CD8-positive, alpha-beta memory T cell (primary cell): ENCODE data around the gene SLC35F2. TPM values are rescaled to one million over a fixed set of nuclear protein-coding genes. Genes with fewer than 3 reads are reported as not detected.
"Not testable (repeated sequence)": the region's sequence is repeated elsewhere in the genome, so short reads cannot be mapped to it uniquely, and the experiment has no call there.

ENCODE experiments used
- CTCF ChIA-PET: fragments of 350-600 bp; sonication (Branson Sonifier 250); formaldehyde crosslinking; loops from one replicate; lab custom pipeline; 2021; ENCODE audit warnings: antibody characterized with exemption; lab: Charles Lee
- POLR2A ChIA-PET: fragments of 350-600 bp; sonication (Branson Sonifier 250); formaldehyde crosslinking; loops from one replicate; lab custom pipeline; 2021; ENCODE audit warnings: antibody characterized with exemption; lab: Charles Lee
- DNase-seq, 5 donors: peaks; one replicate each; pipeline versions ENCODE4 v3.0.0 to v3.0.0-alpha.2; 2020 to 2022; ENCODE audit warnings: mixed read lengths in 1 of 5
- H3K27ac ChIP-seq: one replicate; pipeline ENCODE4 v1.7.0; 2013; ENCODE audit warnings: low read depth, mild to moderate bottlenecking, low read length, moderate library complexity
- H3K27me3 ChIP-seq: 2 replicates; pipeline ENCODE4 v1.7.0; 2013; ENCODE audit warnings: low read length, mild to moderate bottlenecking; ENCODE audit not compliant: insufficient read depth, poor library complexity, severe bottlenecking
- H3K36me3 ChIP-seq: 2 replicates; pipeline ENCODE4 v1.7.0; 2013; ENCODE audit warnings: mild to moderate bottlenecking, low read length, moderate library complexity; ENCODE audit not compliant: insufficient read depth
- H3K4me1 ChIP-seq: 2 replicates; pipeline ENCODE4 v1.7.0; 2013; ENCODE audit warnings: mild to moderate bottlenecking, low read length, moderate library complexity; ENCODE audit not compliant: insufficient read depth
- H3K4me3 ChIP-seq: 2 replicates; pipeline ENCODE4 v1.7.0; 2013; ENCODE audit warnings: mild to moderate bottlenecking, low read length
- H3K9me3 ChIP-seq: 2 replicates; pipeline ENCODE4 v1.7.0; 2013; ENCODE audit warnings: mild to moderate bottlenecking, low read length
- H3K27ac Mint-ChIP-seq, 8 donors: one replicate each; pipeline ENCODE4 v1.8.0; 2020 to 2021; ENCODE audit warnings: mixed read lengths in 8 of 8, mild to moderate bottlenecking in 6 of 8, inconsistent platforms in 3 of 8, moderate library complexity in 3 of 8
- H3K27me3 Mint-ChIP-seq, 2 donors: one replicate each; pipeline ENCODE4 v1.8.0; 2020 to 2021; ENCODE audit warnings: mixed read lengths in 2 of 2, mild to moderate bottlenecking in 1 of 2, moderate library complexity in 1 of 2
- H3K36me3 Mint-ChIP-seq, 3 donors: one replicate each; pipeline ENCODE4 v1.8.0; 2020 to 2021; ENCODE audit warnings: mixed read lengths in 3 of 3, inconsistent platforms in 1 of 3, mild to moderate bottlenecking in 1 of 3
- H3K4me1 Mint-ChIP-seq, 3 donors: one replicate each; pipeline ENCODE4 v1.8.0; 2020 to 2021; ENCODE audit warnings: mixed read lengths in 3 of 3, inconsistent platforms in 1 of 3, mild to moderate bottlenecking in 1 of 3
- H3K4me3 Mint-ChIP-seq, 7 donors: one replicate each; pipeline ENCODE4 v1.8.0; 2020 to 2021; ENCODE audit warnings: mixed read lengths in 7 of 7, mild to moderate bottlenecking in 6 of 7, moderate library complexity in 4 of 7, inconsistent platforms in 2 of 7
- H3K9me3 Mint-ChIP-seq, 5 donors: one replicate each; pipeline ENCODE4 v1.8.0; 2020 to 2022; ENCODE audit warnings: mixed read lengths in 5 of 5, mild to moderate bottlenecking in 3 of 5, moderate library complexity in 2 of 5, inconsistent platforms in 1 of 5
- polyA plus RNA-seq: library from polyadenylated mRNA; unstranded; fragments of 300-500 nt; fragmentation: Illumina TruSeq; gene quantifications from one replicate; pipeline ENCODE4 v1.2.3, GENCODE V29; 2021
- total RNA-seq, 2 experiments: library from RNA; stranded (reverse); gene quantifications; one replicate each; pipeline ENCODE4 v1.2.3, GENCODE V29; 2021

The SLC35F2 gene
- total and polyA plus RNA-seq, 3 experiments from 2014 or later = 11.6 to 34.5 (median 32.0) TPM

DNA sequence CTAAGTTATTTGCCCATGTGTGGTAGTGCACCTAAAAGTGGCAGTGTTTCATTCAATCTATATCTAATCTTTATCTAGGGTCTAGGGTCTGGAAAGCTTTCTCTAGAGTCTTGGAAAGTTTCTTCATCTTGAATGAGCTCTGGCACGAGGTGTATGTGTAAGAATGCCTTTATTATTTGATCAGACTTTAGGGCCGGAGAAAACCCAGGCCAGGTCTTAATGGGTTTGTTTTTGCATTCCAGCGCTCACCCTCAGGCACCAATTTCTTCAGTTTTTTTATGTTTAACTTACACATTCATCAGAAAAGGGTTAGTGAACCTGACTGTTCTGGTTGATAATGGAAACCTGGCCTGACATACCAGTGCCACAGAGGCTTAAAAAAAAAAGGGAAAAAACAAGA, 78.5 kb downstream of the SLC35F2 start:
- no peaks in the 10 kb centered on the region for H3K36me3 ChIP-seq
- CTCF ChIA-PET = no interaction called here
- POLR2A ChIA-PET = no interaction called here
- Mint-ChIP-seq H3K4me1 (no peaks in the 10 kb centered on the region), H3K27me3 (peaks cover 3 to 23% of the 10 kb centered on the region in 2 donors), H3K4me3 (no peak overlapping the region), H3K27ac (no peak overlapping the region), H3K36me3 (no peaks in the 10 kb centered on the region), H3K9me3 (no peaks in the 10 kb centered on the region)
- H3K4me1 ChIP-seq = no peaks in the 10 kb centered on the region
- no peaks in the 10 kb centered on the region for H3K9me3 ChIP-seq
- H3K27me3 ChIP-seq = no peaks in the 10 kb centered on the region
- DNase-seq = no peak
- no peak overlapping the region for H3K27ac ChIP-seq
- no peak overlapping the region for H3K4me3 ChIP-seq

DNA sequence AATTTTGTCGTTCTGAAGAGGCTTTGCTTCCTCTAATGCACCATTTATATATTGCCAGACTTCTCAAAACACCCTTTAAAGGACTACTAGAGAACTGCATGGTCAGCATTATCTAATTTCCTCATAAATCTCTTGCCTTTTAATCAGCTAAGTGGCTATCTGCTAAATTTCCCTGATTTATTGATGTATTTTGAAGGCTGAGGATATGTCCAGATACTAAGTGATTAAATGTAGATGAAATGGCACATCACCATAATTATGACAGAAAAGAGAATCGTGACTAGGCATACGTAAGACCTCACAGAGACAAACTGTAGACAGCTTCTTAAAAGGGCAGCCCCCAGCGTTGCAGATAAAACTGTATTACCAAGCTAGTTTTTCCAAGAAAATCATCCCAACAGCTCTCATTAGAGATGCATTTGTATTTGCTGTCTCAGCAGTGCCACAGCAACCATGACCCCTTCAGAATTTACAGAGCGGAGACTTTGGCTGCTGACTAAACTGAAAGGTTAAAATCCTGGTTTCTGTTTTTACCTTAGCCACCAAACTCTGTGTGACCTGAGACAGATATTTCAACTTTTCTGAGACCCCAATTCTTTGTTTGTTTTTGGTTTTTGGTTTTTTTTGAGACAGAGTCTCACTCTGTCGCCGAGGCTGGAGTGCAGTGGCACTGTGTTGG, 79.6 kb downstream of the SLC35F2 start:
- no peak overlapping the region for H3K27ac ChIP-seq
- no peaks in the 10 kb centered on the region for H3K9me3 ChIP-seq
- no peaks in the 10 kb centered on the region for H3K27me3 ChIP-seq
- ChIA-PET POLR2A (no interaction called here), CTCF (no interaction called here)
- no peak overlapping the region for H3K4me3 Mint-ChIP-seq
- no peaks in the 10 kb centered on the region for H3K9me3 Mint-ChIP-seq
- no peak overlapping the region for H3K4me3 ChIP-seq
- H3K4me1 ChIP-seq = no peaks in the 10 kb centered on the region
- H3K27ac Mint-ChIP-seq = no peak overlapping the region
- DNase-seq = no peak
- H3K4me1 Mint-ChIP-seq = no peaks in the 10 kb centered on the region
- H3K36me3 Mint-ChIP-seq = no peaks in the 10 kb centered on the region
- H3K27me3 Mint-ChIP-seq = peaks cover 3 to 19% of the 10 kb centered on the region in 2 donors
- H3K36me3 ChIP-seq = no peaks in the 10 kb centered on the region

DNA sequence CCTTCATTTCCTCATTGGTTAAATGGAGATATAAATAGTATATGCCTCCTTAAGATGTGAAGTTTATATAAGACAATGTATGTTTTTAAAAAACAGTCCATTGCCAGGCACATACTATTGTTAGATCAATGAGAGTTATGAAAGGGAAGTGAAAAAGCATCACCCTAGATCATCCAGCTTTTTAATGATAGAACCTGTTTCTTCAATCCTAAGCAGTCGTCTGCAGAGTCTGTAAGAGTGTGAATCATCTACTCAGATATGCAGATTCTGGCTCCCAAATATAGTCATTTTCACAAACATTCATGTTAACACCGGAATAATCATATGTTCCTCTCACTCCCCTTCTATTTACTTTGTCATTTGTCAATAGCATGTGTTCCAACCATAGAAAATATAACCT, 81.5 kb downstream of the SLC35F2 start:
- Mint-ChIP-seq H3K4me1 (no peaks in the 10 kb centered on the region), H3K27ac (no peak overlapping the region), H3K36me3 (no peaks in the 10 kb centered on the region), H3K4me3 (no peak overlapping the region), H3K27me3 (peaks cover 0 to 15% of the 10 kb centered on the region in 2 donors), H3K9me3 (no peaks in the 10 kb centered on the region)
- no peaks in the 10 kb centered on the region for H3K4me1 ChIP-seq
- H3K27me3 ChIP-seq = no peaks in the 10 kb centered on the region
- no peak for DNase-seq
- no peak overlapping the region for H3K27ac ChIP-seq
- CTCF ChIA-PET = no interaction called here
- no peaks in the 10 kb centered on the region for H3K9me3 ChIP-seq
- H3K36me3 ChIP-seq = no peaks in the 10 kb centered on the region
- H3K4me3 ChIP-seq = no peak overlapping the region
- POLR2A ChIA-PET = interaction anchor here (0.6 kb wide), 1 partner anchor 173 kb away, joined by 7 read pairs; no protein-coding TSS in a partner anchor

DNA sequence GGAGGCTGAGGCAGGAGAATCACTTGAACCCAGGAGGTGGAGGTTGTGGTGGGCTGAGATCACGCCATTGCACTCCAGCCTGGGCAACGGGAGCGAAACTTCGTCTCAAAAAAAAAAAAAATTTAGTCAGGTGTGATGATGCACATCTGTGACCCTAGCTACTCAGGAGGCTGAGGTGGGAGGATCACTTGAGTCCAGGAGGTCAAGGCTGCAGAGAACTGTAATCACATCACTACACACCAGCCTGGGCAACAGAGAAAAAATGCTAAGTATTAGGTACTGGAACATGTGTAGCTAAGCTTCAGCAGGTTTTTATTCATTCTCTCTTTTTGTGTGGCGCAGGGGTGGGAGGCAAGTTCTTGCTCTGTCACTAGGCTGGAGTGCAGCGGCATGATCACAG, 82.5 kb downstream of the SLC35F2 start:
- Mint-ChIP-seq H3K27me3 (peaks cover 0 to 14% of the 10 kb centered on the region in 2 donors), H3K4me3 (no peak overlapping the region), H3K36me3 (no peaks in the 10 kb centered on the region), H3K9me3 (no peaks in the 10 kb centered on the region), H3K27ac (no peak overlapping the region), H3K4me1 (no peaks in the 10 kb centered on the region)
- H3K9me3 ChIP-seq = no peaks in the 10 kb centered on the region
- ChIA-PET POLR2A (no interaction called here), CTCF (no interaction called here)
- H3K27ac ChIP-seq = no peak overlapping the region
- no peaks in the 10 kb centered on the region for H3K4me1 ChIP-seq
- no peaks in the 10 kb centered on the region for H3K36me3 ChIP-seq
- H3K4me3 ChIP-seq = no peak overlapping the region
- no peak for DNase-seq
- no peaks in the 10 kb centered on the region for H3K27me3 ChIP-seq

DNA sequence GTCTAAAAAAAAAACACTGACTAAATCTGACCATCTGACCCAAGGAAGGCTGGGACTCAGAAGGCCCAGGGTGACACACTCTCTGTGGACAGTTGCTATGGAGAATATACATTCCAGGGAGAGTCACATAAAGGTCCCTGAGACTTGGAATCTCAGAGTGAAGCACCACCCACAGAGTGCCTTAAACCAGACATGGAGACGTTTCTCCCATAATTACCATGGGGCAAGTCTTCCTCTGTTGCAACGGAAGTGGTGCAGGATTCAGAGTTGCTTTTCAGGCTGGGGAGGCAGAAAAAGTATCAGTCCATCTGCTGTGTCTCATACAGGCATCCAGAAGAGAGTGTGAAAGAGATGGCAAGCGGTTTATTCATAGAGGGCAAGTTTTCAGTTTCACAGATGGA, 88.0 kb downstream of the SLC35F2 start:
- peaks cover 4 to 22% of the 10 kb centered on the region in 2 donors for H3K27me3 Mint-ChIP-seq
- H3K27ac ChIP-seq = no peak overlapping the region
- H3K9me3 ChIP-seq = no peaks in the 10 kb centered on the region
- H3K9me3 Mint-ChIP-seq = no peaks in the 10 kb centered on the region
- no peaks in the 10 kb centered on the region for H3K36me3 ChIP-seq
- H3K4me3 ChIP-seq = no peak overlapping the region
- no peak overlapping the region for H3K27ac Mint-ChIP-seq
- H3K27me3 ChIP-seq = no peaks in the 10 kb centered on the region
- H3K36me3 Mint-ChIP-seq = no peaks in the 10 kb centered on the region
- H3K4me1 ChIP-seq = no peaks in the 10 kb centered on the region
- no peaks in the 10 kb centered on the region for H3K4me1 Mint-ChIP-seq
- POLR2A ChIA-PET = no interaction called here
- no peak overlapping the region for H3K4me3 Mint-ChIP-seq
- no peak for DNase-seq
- CTCF ChIA-PET = interaction anchor here (0.6 to 1.5 kb wide), 4 partner anchors 10 to 207 kb away, joined by 3 to 6 read pairs (median 4); no protein-coding TSS in a partner anchor

DNA sequence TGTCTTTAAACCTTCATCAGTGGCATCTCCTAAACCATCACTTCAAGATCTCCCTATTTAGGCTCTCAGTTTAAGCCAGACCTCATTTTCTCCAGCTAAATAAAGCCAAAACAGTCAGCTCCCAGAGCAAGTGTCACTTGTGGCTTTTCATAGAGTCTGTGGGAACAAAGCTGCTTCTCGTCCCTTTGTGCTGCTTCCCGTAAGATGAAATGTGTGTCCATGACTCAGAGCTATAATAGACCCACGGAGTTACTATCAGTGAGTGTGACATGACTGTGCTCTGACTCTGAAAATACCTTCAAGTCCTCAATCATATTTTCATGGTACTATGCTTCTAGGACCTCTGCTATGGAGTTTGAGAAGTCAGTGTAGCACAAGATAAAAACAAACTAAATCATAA, 89.4 kb downstream of the SLC35F2 start:
- ChIA-PET CTCF (no interaction called here), POLR2A (no interaction called here)
- Histone ChIP-seq H3K9me3 (no peaks in the 10 kb centered on the region), H3K4me1 (no peaks in the 10 kb centered on the region), H3K27me3 (no peaks in the 10 kb centered on the region), H3K4me3 (no peak overlapping the region), H3K36me3 (no peaks in the 10 kb centered on the region), H3K27ac (no peak overlapping the region)
- no peak for DNase-seq
- Mint-ChIP-seq H3K4me3 (no peak overlapping the region), H3K4me1 (no peaks in the 10 kb centered on the region), H3K27ac (no peak overlapping the region), H3K36me3 (no peaks in the 10 kb centered on the region), H3K27me3 (peaks cover 7 to 30% of the 10 kb centered on the region in 2 donors), H3K9me3 (no peaks in the 10 kb centered on the region)

DNA sequence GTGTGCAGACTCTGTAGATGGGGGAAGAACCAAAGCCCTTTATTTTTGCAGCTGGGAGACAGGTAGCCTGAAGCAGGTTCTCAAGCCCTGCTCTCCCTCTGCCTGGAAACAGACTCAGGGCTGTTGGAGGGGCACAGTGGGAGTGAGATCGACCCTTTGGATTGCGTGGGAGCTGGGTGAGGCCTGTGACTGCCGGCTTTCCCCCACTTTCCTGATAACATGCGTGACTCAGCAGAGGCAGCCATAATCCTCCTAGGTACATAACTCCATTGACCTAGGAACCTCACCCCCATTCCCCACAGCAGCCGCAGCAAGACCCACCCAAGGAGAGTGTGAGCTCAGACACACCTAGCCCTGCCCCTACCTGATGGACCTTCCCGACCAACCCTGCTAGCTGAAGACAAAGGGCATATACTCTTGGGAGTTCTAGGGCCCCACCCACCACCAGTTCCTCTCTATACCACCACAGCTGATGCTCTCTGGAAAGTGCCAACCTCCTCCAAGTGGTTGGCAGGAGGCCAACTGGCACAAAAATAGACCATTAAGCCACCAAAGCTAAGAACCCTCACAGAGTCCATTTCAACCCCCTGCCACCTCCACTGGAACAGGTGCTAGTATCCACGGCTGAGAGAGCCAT, 99.8 kb downstream of the SLC35F2 start:
- H3K4me1 Mint-ChIP-seq, H3K9me3 Mint-ChIP-seq, H3K27ac ChIP-seq, H3K27ac Mint-ChIP-seq, H3K4me1 ChIP-seq, POLR2A ChIA-PET, H3K36me3 ChIP-seq, H3K9me3 ChIP-seq, DNase-seq, H3K27me3 ChIP-seq, H3K4me3 Mint-ChIP-seq, H3K4me3 ChIP-seq, H3K36me3 Mint-ChIP-seq: not testable (repeated sequence)
- H3K27me3 Mint-ChIP-seq = peaks cover 27 to 66% of the 10 kb centered on the region in 2 donors
- CTCF ChIA-PET = interaction anchor here (0.6 kb wide), 1 partner anchor 58 kb away, joined by 3 read pairs; no protein-coding TSS in a partner anchor

DNA sequence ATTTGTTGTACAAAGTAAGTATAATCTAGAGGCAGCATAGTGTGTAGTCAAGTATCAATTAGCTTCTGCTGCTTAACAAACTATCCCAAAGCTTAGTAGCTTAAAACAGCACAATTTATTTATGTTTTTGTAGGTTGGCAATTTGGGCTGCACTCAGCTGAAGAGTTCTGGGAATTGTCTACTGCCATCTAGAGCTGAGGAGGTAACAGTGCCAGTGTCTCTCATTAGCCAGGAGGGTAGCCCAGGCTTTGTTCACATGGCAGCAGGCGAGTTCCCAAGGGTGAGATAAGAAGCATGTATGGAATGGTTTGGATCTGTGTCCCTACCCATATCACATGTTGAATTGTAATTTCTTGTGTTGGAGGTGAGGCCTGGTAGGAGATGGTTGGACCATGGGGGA, 100.9 kb downstream of the SLC35F2 start:
- CTCF ChIA-PET = interaction anchor here (1.0 kb wide), 1 partner anchor 13 kb away, joined by 3 read pairs; no protein-coding TSS in a partner anchor
- POLR2A ChIA-PET = no interaction called here
- peaks cover 0 to 9% (median 0%) of the 10 kb centered on the region in 5 donors for H3K9me3 Mint-ChIP-seq

More for the DNA sequence above, 100.9 kb downstream of the SLC35F2 start:
- no peaks in the 10 kb centered on the region for H3K4me1 Mint-ChIP-seq
- H3K27ac ChIP-seq = no peak overlapping the region
- no peaks in the 10 kb centered on the region for H3K36me3 Mint-ChIP-seq
- no peak for DNase-seq
- H3K4me3 ChIP-seq = no peak overlapping the region
- H3K36me3 ChIP-seq = no peaks in the 10 kb centered on the region
- H3K9me3 ChIP-seq = no peaks in the 10 kb centered on the region
- H3K27me3 ChIP-seq = no peaks in the 10 kb centered on the region
- H3K4me3 Mint-ChIP-seq = no peak overlapping the region
- peaks cover 27 to 72% of the 10 kb centered on the region in 2 donors for H3K27me3 Mint-ChIP-seq
- H3K4me1 ChIP-seq = no peaks in the 10 kb centered on the region
- H3K27ac Mint-ChIP-seq = no peak overlapping the region
